GM18508 (cell line): ENCODE measurements around the gene BBIP1.

Source experiments
- ATAC-seq: cut with Tn5 transposase; IDR thresholded peaks from one replicate; pipeline ENCODE4 v1.9.1; 2021; ENCODE audit warnings: moderate number of reproducible peaks; ENCODE audit not compliant: insufficient read depth, unreplicated experiment

Gene BBIP1, protein sequence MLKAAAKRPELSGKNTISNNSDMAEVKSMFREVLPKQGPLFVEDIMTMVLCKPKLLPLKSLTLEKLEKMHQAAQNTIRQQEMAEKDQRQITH

DNA sequence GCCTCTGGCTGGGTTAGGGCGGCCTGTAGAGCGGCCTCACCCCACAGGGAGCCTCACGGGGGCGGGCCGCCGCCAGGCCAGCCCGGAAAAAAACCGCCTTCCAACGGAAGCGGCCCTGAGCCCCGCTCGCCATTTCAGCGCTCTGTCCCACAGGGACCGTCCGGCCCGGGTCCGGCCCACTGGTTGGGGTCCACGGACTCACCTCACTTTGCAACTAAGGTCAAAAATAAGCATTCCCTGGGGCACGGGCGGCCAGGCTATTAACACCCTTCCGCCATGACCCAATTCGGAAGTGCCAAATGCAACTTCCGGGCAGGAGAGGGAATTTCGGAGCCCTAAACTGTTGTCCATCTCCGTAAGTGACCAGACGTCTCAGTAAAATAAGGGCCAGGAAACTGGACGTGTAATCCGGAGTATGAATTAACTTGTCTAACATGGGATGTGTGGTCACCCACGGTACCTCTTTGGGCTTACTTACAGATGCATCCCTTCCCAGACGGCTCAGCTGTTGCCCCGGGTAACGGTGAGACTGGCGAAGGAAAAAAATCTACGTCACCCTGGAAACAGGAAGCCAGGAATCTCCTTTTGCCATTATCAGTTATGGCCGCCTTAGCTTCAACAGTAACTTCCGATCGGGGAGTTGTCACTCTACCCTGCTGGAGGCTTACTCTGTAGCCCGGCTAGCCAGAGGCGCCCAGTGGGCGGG is at the start of gene BBIP1:
TSS of gene BBIP1 (minus strand) at position 538 of the 706 bp plus-strand sequence. CDS start 1,023 bp downstream, outside the sequence.
- ATAC-seq = peak; percentile 73

DNA sequence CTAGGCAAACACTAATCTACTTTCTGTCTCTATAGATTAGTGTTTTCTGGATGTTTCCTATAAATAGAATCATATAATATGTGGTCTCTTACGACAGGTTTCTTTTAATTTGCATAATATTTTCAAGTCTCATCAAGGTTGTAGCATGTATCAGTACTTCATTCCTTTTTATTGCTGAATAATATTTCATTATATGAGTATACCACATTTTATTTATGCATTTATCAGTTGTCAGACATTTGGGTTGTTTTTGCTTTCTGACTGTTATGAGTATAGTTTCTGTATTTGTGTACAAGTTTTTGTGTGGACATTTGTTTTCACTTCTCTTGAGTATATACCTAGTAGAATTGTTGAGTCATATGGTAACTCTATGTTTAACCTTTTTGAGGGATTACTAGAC is 48.7 kb upstream of the BBIP1 start:
- peak; percentile 59 for ATAC-seq

DNA sequence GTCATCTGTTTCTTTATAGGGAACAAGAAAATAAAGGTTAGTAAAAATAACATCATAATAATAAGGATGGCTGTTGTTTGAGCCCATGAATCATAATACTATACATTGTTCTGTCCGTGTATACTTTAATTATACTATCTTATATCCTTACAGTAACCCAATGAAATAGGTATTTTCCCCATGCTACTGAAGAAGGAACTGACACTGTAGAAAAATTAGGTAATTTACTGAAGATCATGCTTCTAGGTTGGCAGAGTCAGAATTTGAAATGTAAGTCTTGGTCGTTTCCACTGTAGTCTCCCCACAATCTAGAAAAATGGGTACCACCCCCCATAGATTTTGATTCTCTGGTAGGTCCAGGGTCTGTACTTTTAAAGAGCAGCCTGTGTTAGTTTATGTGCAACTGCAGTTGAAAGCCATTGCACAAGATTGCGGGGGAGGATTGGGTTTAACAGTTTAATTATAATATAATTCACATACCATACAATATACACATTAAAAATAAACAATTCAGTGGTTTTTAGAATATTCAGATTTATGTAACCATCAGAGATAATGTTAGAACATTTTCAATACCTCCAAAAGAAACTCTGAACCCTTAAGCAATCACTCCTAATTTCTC is 48.1 kb upstream of the BBIP1 start:
- no peak for ATAC-seq

DNA sequence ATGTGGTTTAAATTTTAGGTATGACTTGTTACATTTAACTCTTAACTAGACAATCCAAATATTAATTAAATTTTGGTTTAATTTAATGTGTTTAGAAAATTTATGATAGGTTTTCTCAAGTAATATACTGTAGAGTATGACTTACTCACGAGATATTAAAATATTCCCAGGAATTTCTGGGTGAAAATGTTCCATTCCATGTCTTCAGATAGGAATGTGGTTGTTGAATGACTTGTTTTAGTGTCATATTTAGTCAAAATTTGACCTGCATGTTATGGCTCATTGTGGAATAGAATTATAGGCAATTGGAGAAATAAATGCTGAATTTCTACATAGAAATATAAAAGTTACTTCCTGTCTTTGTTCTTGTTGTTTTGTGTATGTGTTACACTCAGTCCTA is 47.2 kb upstream of the BBIP1 start:
- ATAC-seq = no peak

DNA sequence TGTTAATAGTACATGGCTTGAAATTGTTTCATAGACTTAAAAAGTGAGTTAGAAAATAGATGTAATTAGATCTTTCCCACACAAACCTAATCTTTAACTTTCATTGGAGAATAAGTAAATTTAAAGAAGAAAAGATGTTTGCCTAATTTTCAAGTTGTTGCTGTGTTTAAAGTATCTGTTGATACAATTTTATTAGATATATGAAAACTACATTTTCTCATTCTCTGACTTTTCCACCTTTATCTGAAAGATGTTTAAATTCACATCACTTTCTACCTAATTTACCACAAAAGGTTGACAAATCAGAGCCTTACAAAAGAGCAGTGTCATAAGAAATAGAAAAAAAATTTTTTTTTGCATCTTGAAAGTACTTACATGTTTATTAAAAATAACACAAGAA is 46.2 kb upstream of the BBIP1 start:
- ATAC-seq = no peak

DNA sequence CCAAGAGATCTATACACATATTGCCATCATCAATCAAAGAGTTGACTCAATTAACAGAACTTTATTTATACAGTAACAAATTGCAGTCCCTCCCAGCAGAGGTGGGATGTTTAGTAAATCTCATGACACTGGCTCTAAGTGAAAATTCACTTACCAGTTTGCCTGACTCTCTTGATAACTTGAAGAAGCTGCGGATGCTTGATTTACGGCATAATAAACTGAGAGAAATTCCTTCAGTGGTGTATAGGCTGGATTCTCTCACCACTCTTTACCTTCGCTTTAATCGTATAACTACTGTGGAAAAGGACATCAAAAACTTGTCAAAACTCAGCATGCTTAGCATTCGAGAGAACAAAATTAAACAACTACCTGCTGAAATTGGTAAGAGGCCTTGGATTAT is 45.7 kb upstream of the BBIP1 start:
- no peak for ATAC-seq

DNA sequence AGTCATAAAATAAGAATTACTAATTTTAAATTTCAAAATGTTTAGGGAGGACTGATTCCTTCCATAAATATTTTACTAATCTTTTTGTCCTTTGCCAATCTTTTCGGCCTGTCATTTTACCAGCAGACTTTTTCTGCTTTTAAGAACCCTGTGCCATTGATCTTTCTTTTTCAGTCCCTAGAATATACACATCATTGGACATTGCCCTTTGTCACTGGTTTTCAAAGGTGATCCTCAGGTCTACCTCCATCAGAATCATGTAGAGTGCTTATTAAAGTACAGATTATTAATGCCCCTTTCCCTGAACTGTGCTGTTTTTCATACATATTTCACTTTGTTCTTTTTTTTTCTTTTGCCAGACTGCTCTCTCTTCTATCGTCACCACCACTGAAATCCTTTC is 44.2 kb upstream of the BBIP1 start:
- no peak for ATAC-seq

DNA sequence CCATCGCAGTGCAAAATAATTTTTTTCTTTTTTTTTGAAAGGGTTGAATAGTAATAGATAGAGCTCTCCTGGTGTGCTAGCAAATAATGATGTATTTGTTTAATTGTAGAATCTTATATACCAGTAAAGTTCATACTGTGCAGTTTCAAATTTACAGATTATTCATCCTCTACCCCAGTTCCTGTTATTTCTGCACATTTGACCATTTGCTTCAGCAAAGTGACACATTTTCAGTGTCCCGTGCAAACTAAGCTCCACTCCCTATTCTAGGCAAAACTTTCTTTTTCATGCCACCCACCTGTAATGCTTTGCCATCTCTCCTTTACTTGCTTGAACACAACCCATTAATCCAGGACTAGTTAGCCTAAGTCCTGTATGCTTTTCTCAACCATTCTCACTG is 43.5 kb upstream of the BBIP1 start:
- no peak for ATAC-seq

DNA sequence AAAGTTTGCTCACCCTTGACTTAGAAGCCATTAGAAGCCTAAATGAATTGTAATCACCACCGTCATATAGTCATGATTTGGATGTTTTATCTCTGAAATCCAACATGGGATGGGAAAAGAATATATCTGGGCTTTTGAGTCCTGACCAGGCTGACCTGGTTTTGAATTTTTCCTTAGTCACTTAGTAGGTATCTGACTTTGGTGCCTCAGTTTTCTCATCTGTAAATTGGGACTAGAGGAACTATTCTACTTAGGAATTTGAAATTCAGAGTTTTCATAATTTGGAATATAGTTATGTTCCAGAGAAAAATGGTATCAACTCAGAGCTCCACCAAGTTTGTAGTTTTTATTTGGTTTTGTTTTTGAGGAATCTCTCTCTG is 41.3 kb upstream of the BBIP1 start:
- ATAC-seq = no peak

DNA sequence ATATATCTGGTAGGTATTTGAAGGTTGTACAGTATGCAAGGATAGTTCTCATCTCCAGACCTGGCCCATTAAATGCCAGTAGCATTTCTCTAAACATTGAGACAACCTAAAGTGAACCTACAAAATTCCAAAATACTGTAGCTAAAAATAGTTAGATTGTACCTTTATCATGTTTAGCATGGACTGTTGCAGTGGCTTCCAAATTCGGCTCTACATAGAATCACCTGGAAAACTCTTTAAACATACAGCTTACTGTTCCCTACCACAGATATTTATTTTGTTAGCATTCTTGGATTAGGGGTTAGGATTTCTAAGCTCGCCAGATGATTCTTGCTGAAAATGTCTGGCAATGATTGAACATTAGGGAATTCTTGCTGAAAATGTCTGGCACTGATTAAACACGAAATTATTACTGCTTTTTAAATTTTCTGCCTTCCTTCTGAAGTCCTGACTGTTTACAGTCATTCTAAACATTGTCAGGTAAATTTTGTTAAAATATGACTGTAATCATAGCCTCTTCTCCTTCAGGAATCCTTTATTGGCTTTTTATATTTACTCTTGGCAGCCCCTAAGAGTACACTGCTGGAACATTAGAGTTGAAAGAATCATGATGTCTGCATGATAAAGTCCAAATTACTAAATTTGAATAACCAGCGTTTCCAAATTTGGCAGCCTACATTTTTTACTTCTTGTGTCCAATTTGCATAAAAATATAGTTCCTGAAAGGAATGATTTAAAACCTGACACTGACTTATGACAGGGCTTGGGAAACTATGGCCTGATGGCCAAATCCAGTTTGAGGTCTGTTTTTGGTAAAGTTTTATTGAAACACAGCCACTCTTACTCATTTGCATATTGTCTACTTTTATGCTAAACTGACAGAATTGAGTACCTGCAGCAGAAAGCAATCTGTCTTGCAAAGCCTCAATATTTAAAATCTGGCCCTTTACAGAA is 40.7 kb upstream of the BBIP1 start:
- ATAC-seq = no peak

DNA sequence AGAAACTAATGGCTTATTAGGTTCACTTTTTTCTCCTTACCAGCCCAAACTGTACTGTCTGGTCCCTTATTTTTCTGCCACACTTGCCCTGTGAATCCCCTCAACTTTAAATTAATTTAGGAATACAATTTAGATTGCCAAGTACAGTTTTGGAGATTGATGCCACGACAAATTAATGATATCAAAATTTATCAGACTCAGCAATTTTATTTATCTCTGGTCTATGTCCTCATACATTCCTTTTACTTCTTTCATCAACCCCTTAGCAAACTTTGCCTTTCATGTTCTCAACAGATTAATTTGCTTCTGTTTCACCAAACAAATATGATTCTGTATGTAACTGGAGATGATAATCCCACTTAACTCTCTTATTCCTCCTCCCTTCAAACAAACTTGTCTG is 38.6 kb upstream of the BBIP1 start:
- ATAC-seq = no peak

DNA sequence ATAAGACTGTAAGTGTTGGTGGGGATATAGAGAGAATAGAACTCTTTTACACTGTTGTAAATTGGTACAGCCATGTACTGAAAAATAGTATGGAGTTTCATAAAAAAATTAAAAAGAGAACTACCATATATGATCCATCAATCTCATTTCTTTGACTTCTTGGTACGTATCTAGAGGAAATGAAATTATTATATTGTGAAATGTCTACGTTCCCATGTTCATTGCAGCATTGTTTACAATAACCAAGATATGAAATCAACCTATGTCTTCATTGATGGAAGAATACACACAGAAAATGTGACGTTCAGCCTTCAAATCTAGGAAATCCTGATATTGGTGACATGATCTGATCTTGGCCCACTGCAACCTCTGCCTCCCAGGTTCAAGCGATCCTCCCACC is 32.4 kb upstream of the BBIP1 start:
- no peak for ATAC-seq

DNA sequence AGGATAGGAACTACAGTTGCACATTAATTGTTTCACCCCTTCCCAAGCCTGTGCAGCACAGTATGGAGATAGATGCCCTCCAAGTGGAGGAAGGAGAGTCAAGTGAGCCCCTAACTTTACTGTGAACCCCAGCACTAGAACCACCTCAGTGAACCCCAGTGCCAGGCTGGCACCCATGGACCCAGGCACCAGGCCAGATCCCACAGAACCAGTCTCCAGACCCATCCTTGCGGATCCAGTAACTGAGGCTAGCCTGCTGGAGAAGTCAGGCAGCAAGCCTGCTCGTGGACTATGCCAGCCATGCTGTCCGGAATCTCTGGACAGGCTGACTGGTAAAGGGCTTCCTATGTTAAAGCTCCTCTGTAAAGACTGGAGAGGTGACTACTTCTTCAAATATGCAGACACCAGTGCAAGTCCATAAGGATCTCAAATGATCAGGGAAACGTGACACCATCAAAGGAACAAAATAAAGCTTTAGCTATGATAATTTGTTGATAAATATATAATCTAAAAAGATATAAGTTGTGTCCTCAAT is 28.1 kb upstream of the BBIP1 start:
- no peak for ATAC-seq

DNA sequence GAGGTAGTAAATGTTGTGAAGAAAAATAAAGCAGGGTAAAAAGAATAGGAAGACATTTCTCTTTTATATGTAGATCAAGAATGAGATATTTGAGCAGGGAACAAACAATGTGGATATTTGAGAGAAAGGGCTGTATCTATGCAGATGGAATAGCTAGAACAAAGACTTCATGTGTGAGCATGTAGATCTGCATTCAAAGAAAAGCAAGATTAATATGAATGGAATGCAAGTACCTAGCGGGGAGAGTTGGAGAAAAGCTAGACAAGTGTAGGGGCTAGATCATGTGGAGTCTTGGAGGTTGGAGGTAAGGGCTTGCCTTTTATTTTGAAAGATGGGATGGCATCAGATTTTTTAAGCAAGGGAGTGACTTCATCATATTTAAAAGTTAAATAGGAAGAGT is 27.5 kb upstream of the BBIP1 start:
- no peak for ATAC-seq

DNA sequence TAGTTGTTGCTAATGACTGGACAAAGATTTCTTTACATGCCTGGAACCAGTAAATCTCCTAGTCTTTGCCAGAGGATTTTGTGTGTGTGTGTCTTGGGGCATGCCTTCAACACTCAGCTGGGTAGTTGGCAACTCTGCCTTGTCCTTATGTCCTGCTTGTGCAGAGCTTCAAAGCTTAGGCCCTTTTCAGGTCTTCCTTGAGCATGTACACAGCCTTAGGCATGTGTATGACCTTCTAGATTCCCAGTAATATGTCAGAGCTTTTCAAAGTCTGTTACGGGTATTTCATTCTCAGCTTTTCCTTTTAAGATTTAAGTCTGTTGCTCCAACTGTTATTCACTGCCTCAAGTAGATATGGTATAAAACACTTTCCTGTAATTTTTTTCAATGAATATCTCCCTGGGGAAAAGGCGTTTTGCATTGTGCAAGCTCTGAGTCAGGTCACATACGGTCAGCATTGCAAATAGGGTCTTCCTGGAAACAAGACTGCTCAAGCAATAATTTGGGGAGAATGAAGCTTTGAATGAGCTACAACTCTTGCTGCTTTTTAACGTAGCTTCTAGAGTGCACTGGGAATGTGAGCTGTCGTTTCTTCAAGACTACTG is 25.9 kb upstream of the BBIP1 start:
- no peak for ATAC-seq

DNA sequence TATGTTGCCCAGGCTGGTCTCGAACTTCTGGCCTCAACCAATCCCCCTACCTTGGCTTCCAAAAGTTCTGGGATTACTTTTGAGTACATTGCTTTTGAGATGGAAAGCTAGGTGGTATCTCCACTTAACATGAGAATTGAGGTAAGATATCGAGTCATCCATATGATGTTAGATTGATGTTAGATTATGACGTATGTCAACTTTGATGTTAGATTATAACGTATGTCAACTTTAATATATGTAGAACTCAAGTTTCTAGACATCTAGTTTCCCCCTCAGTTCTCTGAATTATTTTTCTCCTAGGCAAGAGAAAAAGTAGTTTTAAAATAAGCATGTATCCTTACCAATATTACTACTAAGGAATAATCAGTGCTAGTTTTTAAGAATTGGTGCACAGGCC is 20.4 kb upstream of the BBIP1 start:
- ATAC-seq = no peak

DNA sequence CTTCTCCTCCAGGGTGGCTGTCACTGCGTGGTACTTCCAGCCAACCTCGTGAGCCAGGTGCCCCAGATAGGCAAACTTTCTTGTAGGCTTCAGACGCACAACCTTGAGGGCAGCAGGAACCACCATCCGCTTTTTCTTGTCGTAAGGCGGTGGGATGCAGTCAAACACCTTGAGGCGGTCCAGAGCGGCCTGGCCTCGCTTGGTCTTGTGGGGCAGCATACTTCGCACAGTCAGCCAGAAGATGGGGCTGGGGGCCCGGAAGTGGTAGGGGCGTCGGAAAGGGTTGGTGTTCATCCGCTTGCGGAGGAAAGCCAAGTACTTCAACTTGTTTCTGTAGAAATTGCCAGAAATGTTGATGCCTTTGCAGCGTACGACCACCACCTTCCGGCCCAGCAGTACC is 17.8 kb upstream of the BBIP1 start:
- ATAC-seq = no peak

DNA sequence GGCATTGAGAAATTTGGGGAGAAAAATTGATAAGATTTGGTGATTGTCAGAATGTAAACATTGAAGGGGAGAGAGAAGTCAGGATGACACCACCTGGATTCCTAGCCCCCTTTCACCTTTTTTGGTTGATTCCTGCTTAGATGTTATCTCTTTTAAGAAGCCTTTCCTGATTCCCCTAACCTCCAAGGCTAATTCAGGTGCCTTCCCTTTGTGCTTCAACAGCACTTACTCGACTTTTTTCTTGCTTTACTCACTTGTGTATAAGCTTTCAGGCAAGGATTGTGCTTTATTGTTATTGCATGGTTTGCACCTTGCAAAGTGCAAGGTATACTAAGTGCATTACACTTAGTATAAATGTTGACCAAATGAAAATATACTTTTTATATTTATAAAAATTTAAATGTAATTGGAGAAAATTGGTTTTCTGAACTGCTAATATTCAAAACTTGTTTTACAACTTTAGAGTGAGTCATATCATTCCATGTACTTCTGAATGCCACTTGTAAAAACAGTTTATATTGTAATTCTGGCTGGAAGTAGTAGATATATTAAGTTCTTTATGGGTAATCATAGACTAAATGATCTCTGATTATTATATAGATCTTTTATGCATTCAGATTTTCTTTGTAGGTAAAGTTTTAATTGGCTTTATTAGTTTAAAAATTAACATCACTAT is 13.7 kb upstream of the BBIP1 start:
- ATAC-seq = no peak

DNA sequence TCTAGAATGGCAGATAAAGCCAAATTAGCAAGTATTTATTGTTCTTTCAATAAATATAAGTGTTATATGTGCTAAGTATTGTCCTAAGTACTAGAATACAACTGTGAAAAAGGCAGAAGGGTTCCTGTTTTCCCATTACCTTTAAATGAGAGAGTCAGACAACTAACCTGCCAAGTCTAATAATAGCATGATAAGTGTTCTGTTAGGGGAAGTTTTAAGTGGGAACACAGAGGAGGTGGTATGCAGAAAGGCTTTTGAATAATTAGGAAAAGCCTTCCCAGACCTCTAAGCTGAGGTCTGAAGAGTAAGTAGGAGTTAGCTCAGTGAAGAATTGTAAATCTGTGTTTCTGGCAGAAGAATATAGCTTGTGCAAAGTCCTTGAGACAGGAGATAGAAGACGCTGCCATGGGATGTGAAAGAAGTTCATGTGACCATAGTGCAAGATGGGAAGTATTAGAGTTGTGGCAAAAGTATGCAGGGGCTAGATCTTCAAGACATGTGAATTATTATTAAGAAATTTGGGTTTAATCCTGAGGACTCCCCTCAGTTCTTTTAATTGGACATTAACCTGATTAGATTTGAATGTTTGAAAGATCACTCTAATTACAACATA is 12.9 kb upstream of the BBIP1 start:
- no peak for ATAC-seq
